Posterior cingulate gyrus (tissue), 11 donors: Measurements from ENCODE around the gene WDR46.

Experiments used
- DNase-seq, 10 donors: peaks; one replicate each; pipeline versions ENCODE4 v3.0.0 to v3.0.0-alpha.2; 2020 to 2021; ENCODE audit warnings: mixed read lengths in 3 of 10
- intact Hi-C: fragments of 100-400 bp; cut with DNase I; formaldehyde crosslinking; loops from one replicate; pipeline ENCODE4 v1.15.1; 2023

WDR46 gene

DNA sequence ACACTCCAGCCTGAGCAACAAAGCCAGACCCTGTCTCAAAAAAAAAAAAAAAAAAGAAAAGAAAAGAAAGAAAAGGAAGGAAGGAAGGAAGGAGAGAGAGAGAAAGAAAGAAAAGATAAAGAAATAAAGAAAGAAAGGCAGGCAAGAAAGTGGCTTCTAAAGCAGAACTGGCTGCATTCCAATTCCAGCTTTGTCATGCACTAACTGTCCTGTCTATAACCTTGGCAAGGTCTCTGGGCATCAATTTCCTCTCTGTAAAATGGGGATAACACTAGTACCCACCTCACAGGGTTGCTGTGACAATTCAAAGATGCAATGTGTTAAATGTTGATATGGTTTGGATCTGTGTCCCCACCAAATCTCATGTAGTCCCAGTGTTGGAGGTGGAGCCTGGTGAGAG, 52.7 kb downstream of the WDR46 start:
- DNase-seq: no peak
- intact Hi-C loops: no loop called here

DNA sequence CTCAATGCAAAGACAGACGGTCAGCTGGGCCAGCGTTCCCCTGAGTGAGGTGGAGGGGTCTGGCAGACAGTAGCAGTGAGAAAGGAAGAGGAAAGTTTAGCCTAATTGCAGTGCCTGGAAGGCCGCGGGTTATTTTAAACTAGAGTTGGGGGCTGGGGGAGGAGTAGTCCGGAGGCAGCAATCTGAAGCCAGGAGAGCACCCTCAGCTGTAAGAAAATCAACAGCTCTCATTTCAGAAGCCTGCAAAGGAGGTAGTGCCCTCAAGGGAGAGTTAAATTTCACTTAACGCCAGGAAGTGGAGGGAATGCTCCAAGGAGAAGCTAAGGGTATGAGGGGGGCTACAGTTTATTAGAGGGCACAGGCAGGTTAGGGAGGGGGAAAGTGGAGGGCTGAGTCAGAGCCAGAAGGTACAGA, 53.8 kb downstream of the WDR46 start:
- DNase-seq: no peak
- intact Hi-C loops: no loop called here
